HL-60/S4 treated with retinoic acid at 250 ng/mL for 4 days and 3 days (cell line): ENCODE results near the gene MRPL21.
"Not testable (repeated sequence)": the region's sequence is repeated elsewhere in the genome, so short reads cannot be mapped to it uniquely, and the experiment has no call there.

Experiments
- in situ Hi-C: fragments of 300-500 bp; cut with MboI; formaldehyde crosslinking; loops from 2 replicates; pipeline ENCODE4 v1.7.0; 2022; ENCODE audit warnings: low sequenced_read_pairs

Gene MRPL21

GRCh38 chr11:68912254-68912653, 8.6 kb upstream of the MRPL21 start:
- in situ Hi-C loops = no loop called here

- in situ Hi-C loops = no loop called here
Observed at GRCh38 chr11:68911731-68912130, 8.1 kb upstream of the MRPL21 start.

- in situ Hi-C loops = no loop called here
Observed at GRCh38 chr11:68910965-68911364, 7.3 kb upstream of the MRPL21 start.

- in situ Hi-C loops = no loop called here
Observed at GRCh38 chr11:68908273-68908672, 4.6 kb upstream of the MRPL21 start.

GRCh38 chr11:68905421-68906360, 2.1 kb upstream of the MRPL21 start:
- in situ Hi-C loops = no loop called here

GRCh38 chr11:68904248-68904847, 716 bp upstream of the MRPL21 start:
- in situ Hi-C loops = no loop called here

DNA sequence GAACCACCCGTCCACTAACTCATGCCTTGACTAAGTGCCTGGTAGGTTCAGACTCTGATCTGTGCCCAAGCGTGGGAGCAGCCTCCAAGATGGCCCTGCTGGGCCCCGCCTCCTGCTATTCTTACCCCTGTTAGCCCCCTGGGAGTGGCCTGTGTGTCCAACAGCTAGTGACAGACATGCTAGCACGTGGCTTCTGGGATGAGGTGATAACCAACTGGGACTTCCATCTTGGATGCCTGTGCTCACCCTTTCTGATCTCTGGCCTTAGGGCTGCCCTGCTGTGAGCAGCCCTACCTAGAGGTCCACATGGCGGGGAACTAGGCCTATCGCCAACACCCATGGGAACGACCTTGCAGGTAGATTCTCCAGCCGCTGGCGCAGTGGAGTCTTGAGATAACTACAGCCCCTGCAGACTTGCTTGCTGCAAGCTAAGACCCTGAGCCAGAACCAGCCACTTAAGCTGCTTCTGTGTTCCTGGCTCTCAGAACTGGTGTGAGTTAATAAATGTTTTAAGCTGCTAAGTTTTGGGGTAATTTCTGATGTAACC, 2.7 kb downstream of the MRPL21 start:
- in situ Hi-C loops = no loop called here

- in situ Hi-C loops = no loop called here
Observed at GRCh38 chr11:68897441-68897840, 6.2 kb downstream of the MRPL21 start.

DNA sequence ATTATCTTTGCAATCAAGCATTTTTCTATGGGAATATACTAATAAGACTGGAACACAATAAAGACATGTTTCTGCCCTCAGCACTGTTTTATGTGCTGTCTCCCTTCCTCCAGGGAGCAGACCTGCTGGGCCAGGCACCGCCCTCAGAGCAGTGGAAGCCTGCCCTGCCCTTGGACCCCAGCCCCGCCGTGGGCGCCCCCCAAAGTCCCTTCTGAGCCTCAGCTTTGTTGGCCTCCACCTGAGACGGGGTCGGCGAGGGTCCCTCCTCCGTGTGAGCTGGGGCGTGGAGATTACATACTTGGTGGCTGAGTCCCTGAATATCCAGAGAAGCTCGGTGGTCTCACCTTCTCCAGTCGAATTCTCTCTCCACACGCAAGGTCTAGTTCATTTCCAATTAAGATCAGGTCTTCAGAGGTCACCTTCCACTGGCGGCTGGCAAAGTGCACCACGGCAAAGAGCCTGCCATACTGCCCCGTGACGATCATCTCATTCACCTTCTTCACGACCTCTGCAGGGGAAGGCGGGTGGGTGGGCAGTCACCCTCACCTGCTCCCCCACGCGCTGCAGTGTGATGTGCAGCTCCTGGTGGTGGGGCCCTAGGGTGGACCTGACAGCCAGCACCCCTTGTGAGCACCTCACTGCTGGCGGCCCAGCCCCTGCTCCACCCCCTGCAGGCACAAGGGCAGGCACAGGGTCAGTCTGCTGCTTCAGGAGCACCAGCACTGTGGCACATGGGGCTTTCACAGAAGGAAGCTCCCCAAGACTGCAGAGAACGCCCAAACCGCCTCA, 7.3 kb downstream of the MRPL21 start:
- in situ Hi-C loops = no loop called here

DNA sequence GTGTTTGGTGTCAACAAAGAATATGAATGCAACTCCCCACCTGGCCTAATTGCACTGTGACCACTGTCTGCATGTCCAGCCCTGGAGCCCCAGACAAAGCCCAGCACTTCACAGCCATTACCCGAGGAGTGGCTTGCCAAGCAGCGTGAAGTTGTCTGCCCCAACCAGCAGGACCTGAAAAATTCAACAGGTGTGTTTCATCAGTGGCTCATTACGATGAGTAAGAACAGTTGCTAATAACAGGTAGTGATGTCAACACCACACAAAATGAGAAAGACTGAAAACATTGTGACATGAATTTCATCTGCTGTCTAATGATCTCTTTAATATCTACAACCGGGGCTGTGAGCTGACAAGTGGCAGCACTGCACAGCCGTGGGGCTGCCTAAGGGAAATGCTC, 10.3 kb downstream of the MRPL21 start:
- in situ Hi-C loops = no loop called here

- in situ Hi-C loops = no loop called here
Observed at GRCh38 chr11:68892576-68892975, 11.1 kb downstream of the MRPL21 start.

DNA sequence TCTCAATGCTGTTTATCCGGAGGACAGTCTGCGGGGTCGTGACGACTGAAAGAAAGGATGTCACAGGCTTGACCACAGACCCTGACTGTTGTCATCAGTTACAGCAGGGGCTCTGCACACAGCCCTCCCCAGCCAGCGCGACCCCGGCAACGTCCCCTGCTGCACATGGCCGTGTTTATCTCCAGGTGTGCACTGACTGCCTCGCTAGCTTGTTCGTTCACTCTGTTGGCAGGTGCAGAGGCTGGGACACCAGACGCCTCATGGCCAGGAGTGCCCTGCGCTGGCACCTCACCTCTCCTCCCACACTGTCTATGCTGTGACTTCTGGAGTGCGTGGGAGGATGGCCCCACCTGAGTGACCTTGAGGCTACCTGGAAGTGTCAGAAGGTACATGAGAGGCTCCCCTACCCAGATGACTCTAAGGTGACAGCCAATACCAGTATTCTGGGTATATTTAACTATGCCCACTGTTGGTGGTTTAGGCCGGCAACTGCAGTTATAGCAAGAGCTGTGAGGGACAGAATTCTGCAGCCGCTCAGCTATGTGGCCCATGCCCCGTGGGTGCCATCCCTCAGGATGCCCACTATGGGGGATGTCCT, 12.2 kb downstream of the MRPL21 start:
- in situ Hi-C loops = no loop called here

GRCh38 chr11:68890490-68891231, 13.0 kb downstream of the MRPL21 start:
- in situ Hi-C loops = no loop called here

GRCh38 chr11:68889948-68890446, 13.6 kb downstream of the MRPL21 start:
- in situ Hi-C loops = no loop called here

GRCh38 chr11:68884827-68885226, 18.8 kb downstream of the MRPL21 start:
- in situ Hi-C loops = not testable (repeated sequence)

DNA sequence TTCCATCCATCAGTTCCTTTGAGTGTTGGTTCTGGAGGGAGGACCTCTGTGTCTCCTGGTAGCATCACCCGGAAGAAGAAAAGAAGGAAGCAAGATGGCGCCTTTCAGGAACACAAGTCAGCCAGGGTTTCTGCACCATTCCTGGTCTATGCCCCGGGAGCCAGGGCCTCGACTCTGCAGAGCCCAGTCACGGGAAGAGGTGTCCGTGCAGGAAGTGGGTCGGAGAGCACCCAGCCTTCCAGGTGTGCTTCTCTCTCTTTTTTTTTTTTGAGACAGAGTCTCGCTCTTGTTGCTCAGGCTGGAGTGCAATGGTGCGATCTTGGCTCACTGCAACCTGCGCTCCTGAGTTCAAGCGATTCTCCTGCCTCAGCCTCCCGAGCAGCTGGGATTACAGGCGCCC, 21.2 kb downstream of the MRPL21 start:
- in situ Hi-C loops = no loop called here

DNA sequence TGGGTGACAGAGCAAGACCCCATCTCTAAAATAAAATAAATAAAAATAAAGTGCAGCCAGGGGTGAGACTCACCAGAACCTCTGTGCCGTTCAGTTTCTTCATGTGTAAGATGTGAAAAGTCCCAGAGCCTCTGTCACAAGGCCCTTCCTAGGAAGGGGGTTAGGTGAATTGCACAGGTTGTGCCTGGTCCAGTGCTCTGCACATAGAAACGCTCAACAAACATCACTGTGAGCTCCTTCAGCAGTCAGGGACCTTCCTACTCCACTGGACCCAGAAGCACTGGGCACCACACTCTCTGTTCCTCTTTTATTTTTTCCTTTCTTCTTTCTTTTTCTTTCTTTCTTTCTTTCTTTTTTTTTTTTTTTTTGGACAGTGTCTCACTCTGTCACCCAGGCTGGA, 22.3 kb downstream of the MRPL21 start:
- in situ Hi-C loops = no loop called here

GRCh38 chr11:68880851-68881250, 22.8 kb downstream of the MRPL21 start:
- in situ Hi-C loops = no loop called here

GRCh38 chr11:68878022-68878421, 25.6 kb downstream of the MRPL21 start:
- in situ Hi-C loops = no loop called here
